MM.1S (cell line): ENCODE data around the gene MLPH.

Source experiments
- DNase-seq: peaks from one replicate; pipeline ENCODE4 v3.0.0-alpha.2; 2015
- H2AFZ ChIP-seq: fragments of 300-600 bp; sonication (generic); 2 replicates; pipeline ENCODE4 v1.6.0; 2016; ENCODE audit warnings: antibody characterized with exemption, low read length
- H3F3A ChIP-seq: fragments of 300-600 bp; sonication (generic); 2 replicates; pipeline ENCODE4 v1.6.1; 2016; ENCODE audit warnings: mild to moderate bottlenecking, antibody characterized with exemption, low read length, moderate library complexity, mixed read lengths; ENCODE audit not compliant: insufficient read depth
- H3K27ac ChIP-seq: fragments of 300-600 bp; sonication (generic); 2 replicates; pipeline ENCODE4 v1.5.1; 2016; ENCODE audit warnings: mild to moderate bottlenecking, low read length
- H3K27me3 ChIP-seq: fragments of 300-600 bp; sonication (generic); replicated peaks from 2 replicates; pipeline ENCODE4 v1.6.0; 2016; ENCODE audit warnings: low read length; ENCODE audit not compliant: insufficient read depth
- H3K36me3 ChIP-seq: fragments of 300-600 bp; sonication (generic); replicated peaks from 2 replicates; pipeline ENCODE4 v1.6.1; 2016; ENCODE audit warnings: mild to moderate bottlenecking, low read length, mixed read lengths; ENCODE audit not compliant: insufficient read depth
- H3K4me1 ChIP-seq: fragments of 300-600 bp; sonication (generic); 2 replicates; pipeline ENCODE4 v1.6.1; 2016; ENCODE audit warnings: low read length, mixed read lengths
- H3K4me2 ChIP-seq: fragments of 300-600 bp; sonication (generic); 2 replicates; pipeline ENCODE4 v1.6.0; 2016; ENCODE audit warnings: low read depth, low read length
- H3K4me3 ChIP-seq: fragments of 300-600 bp; sonication (generic); 2 replicates; pipeline ENCODE4 v1.5.1; 2016; ENCODE audit warnings: low read length, mixed read lengths
- H3K79me2 ChIP-seq: fragments of 300-600 bp; sonication (generic); 2 replicates; pipeline ENCODE4 v1.6.1; 2016; ENCODE audit warnings: mixed run types, low read length, mixed read lengths
- H3K9ac ChIP-seq: fragments of 300-600 bp; sonication (generic); 2 replicates; pipeline ENCODE4 v1.6.1; 2016; ENCODE audit warnings: low read length, mixed read lengths
- H3K9me2 ChIP-seq: fragments of 300-600 bp; sonication (generic); replicated peaks from 2 replicates; pipeline ENCODE4 v1.6.1; 2016; ENCODE audit warnings: mild to moderate bottlenecking, low read length, mixed read lengths; ENCODE audit not compliant: insufficient read depth
- H3K9me3 ChIP-seq: fragments of 300-600 bp; sonication (generic); replicated peaks from 2 replicates; pipeline ENCODE4 v1.6.1; 2016; ENCODE audit warnings: mild to moderate bottlenecking, low read length, mixed read lengths; ENCODE audit not compliant: insufficient read depth
- H4K20me1 ChIP-seq: fragments of 300-600 bp; sonication (generic); 2 replicates; pipeline ENCODE4 v1.6.1; 2016; ENCODE audit warnings: mild to moderate bottlenecking, low read length, moderate library complexity, mixed read lengths; ENCODE audit not compliant: insufficient read depth
- CTCF ChIP-seq: fragments of 300-600 bp; sonication (generic); IDR thresholded peaks from 2 replicates; pipeline ENCODE4 v1.5.1; 2016; ENCODE audit warnings: antibody characterized with exemption, low read length, mixed read lengths
- EZH2 ChIP-seq: fragments of 300-600 bp; sonication (generic); optimal IDR thresholded peaks from 2 replicates; pipeline ENCODE3; 2017; ENCODE audit warnings: low read depth, mild to moderate bottlenecking, antibody characterized with exemption, low read length, mixed read lengths
- EZH2phosphoT487 ChIP-seq: fragments of 300-600 bp; sonication (generic); IDR thresholded peaks from 2 replicates; pipeline ENCODE4 v1.6.1; 2018; ENCODE audit warnings: antibody characterized with exemption, low read length

MLPH gene

GRCh38 chr2:237547841-237548416 lies 60.9 kb downstream of the MLPH start:
- no peaks in the 10 kb centered on the region; the same call in 1 of the 2 replicates for H3K27me3 ChIP-seq
- H3K4me3 ChIP-seq: no peak overlapping the region
- TF ChIP-seq EZH2 (no peak), EZH2phosphoT487 (no peak), CTCF (no peak)
- no peaks in the 10 kb centered on the region for H3K9me2 ChIP-seq
- no peak overlapping the region for H3K27ac ChIP-seq
- H3F3A ChIP-seq: no peaks in the 10 kb centered on the region
- H2AFZ ChIP-seq: no peak overlapping the region
- H4K20me1 ChIP-seq: no peaks in the 10 kb centered on the region
- H3K9ac ChIP-seq: no peak overlapping the region
- no peak overlapping the region for H3K4me2 ChIP-seq
- no peaks in the 10 kb centered on the region for H3K79me2 ChIP-seq
- H3K36me3 ChIP-seq: no peaks in the 10 kb centered on the region
- no peak for DNase-seq
- H3K9me3 ChIP-seq: no peaks in the 10 kb centered on the region
- no peaks in the 10 kb centered on the region for H3K4me1 ChIP-seq

GRCh38 chr2:237549216-237549615 lies 62.2 kb downstream of the MLPH start:
- no peaks in the 10 kb centered on the region for H3F3A ChIP-seq
- H3K79me2 ChIP-seq: no peaks in the 10 kb centered on the region
- no peaks in the 10 kb centered on the region for H3K9me2 ChIP-seq
- H3K27ac ChIP-seq: no peak overlapping the region
- peaks cover 6% of the 10 kb centered on the region for H3K27me3 ChIP-seq
- H3K4me3 ChIP-seq: no peak overlapping the region
- no peak for DNase-seq
- TF ChIP-seq EZH2phosphoT487: no peak
- TF ChIP-seq CTCF: no peak
- TF ChIP-seq EZH2: no peak
- H2AFZ ChIP-seq: no peak overlapping the region
- H3K9me3 ChIP-seq: no peaks in the 10 kb centered on the region
- no peaks in the 10 kb centered on the region for H3K36me3 ChIP-seq
- no peak overlapping the region for H3K9ac ChIP-seq
- H3K4me1 ChIP-seq: no peaks in the 10 kb centered on the region
- no peaks in the 10 kb centered on the region for H4K20me1 ChIP-seq
- H3K4me2 ChIP-seq: no peak overlapping the region

GRCh38 chr2:237549643-237550415 lies 62.8 kb downstream of the MLPH start:
- H3K4me1 ChIP-seq: no peaks in the 10 kb centered on the region
- no peak for DNase-seq
- no peak overlapping the region for H3K27ac ChIP-seq
- no peak overlapping the region for H3K4me3 ChIP-seq
- H3K4me2 ChIP-seq: no peak overlapping the region
- no peak overlapping the region for H3K9ac ChIP-seq
- H3K79me2 ChIP-seq: no peaks in the 10 kb centered on the region
- no peaks in the 10 kb centered on the region for H3K36me3 ChIP-seq
- H3K9me2 ChIP-seq: no peaks in the 10 kb centered on the region
- no peaks in the 10 kb centered on the region for H4K20me1 ChIP-seq
- H3K27me3 ChIP-seq: peaks cover 12% of the 10 kb centered on the region
- H3K9me3 ChIP-seq: no peaks in the 10 kb centered on the region
- no peaks in the 10 kb centered on the region for H3F3A ChIP-seq
- no peak overlapping the region for H2AFZ ChIP-seq
- TF ChIP-seq CTCF: no peak
- no peak for TF ChIP-seq EZH2
- no peak for TF ChIP-seq EZH2phosphoT487
